NOMO-1 (cell line): ENCODE measurements around the gene ZNF407.

Experiments used
- DNase-seq, 2 experiments: peaks; one replicate each; lab custom pipeline; 2025; ENCODE audit not compliant: unreplicated experiment in 2 of 2; lab: John Stamatoyannopoulos, UW

Gene ZNF407

DNA sequence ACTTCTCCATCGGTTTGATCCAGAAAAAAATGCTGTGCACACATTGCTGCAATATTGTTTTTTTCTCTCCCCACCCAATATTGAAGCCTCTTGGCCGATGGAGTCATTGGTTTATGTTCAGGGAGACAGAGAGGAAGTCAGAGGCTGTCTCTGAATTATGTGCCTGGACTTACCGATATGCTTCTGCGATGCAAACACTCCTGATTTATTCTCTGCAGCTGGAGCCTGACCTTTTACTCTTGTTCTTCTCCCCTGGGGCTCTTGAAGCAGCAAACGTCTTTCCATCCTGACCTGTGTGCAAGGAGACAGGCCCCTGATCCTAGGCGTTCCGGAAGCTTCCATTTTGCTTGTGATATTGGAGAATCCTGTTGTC is 511.6 kb downstream of the ZNF407 start:
- no peak for DNase-seq

- DNase-seq, result no peak
Measured at GRCh38 chr18:75109819-75110218, 512.1 kb downstream of the ZNF407 start.

- no peak for DNase-seq
Measured at GRCh38 chr18:75110311-75110710, 512.6 kb downstream of the ZNF407 start.

DNA sequence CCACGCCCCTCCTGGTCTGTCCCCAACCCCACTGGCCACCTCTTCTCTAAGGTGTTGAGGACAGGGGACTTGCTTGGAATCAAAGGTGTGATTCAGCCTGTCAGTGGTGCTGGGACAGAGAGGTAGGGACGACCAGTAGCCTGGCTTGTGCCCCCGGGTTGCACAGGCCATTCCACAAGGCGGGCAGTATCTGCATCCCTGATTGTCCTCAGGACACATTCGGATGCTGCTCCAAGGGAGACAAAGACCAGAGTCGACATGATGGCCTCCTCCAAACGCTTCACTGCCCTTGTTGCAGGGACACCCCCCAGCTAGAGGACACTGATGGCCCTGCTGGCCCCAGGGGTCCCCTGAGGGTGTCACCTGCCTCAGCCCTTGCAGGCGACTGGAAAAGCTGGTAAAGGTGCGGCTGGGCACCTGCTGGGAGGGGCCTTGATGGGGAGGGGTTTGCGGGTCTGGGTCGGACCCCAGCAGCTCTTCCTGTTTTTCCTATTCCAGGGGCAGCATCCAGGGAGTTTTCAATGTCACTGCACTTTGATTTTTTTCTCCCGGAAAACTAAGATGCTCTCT is 513.3 kb downstream of the ZNF407 start:
- no peak for DNase-seq

GRCh38 chr18:75111760-75112159 is 514.1 kb downstream of the ZNF407 start:
- no peak for DNase-seq

GRCh38 chr18:75112186-75113096 is 514.8 kb downstream of the ZNF407 start:
- DNase-seq, result no peak

DNA sequence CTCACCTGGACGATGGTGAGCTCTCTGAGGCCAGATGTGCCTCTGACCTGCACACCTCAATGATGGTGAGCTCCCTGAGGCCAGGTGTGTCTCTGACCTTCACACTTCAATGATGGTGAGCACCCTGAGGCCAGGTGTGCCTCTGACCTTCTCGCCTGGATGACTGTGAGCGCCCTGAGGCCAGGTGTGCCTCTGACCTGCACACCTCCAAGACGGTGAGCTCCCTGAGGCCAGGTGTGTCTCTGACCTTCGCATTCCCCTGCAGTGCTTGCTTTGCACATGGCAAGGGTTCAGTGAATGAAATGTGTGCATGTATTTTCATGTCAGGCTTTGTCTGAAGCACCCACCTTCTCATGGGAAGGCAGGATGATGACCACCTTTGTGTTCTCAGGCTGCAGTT is 515.8 kb downstream of the ZNF407 start:
- no peak for DNase-seq

- DNase-seq, result no peak
Measured at GRCh38 chr18:75114231-75114764, 516.6 kb downstream of the ZNF407 start.
